HCT116 (cell line): ENCODE results near the gene RNF13. TPM values are rescaled to one million over a fixed set of nuclear protein-coding genes. Genes with fewer than 3 reads are reported as not detected.

Source experiments
- ATAC-seq: fragments of 200-7000 bp; cut with Tn5 transposase; 2 replicates; pipeline ENCODE4 v1.9.1; 2020; ENCODE audit warnings: mild to moderate bottlenecking, moderate library complexity
- BruUV-seq: library from RNA; stranded (reverse); fragments of 400-500 nt; replicated peaks from 2 replicates; lab custom pipeline; 2021; lab: Mats Ljungman, UMichigan
- CTCF ChIA-PET: fragments of 300-600 bp; sonication (Branson Sonifier 250); formaldehyde crosslinking; loops from one replicate; lab custom pipeline; 2021; ENCODE audit warnings: antibody characterized with exemption; lab: Charles Lee
- POLR2A ChIA-PET: fragments of 300-600, 350-600 bp; sonication (Branson Sonifier 250); formaldehyde crosslinking; loops from one replicate; lab custom pipeline; 2021; ENCODE audit warnings: antibody characterized with exemption; lab: Charles Lee
- RAD21 ChIA-PET, 2 experiments: fragments of 300-600 bp; sonication (Branson Sonifier 250); formaldehyde crosslinking; loops; one replicate each; lab custom pipeline; 2023; ENCODE audit warnings: low total read pairs in 2 of 2; ENCODE audit not compliant: uncharacterized antibody in 2 of 2, unreplicated experiment in 2 of 2, low non-redundant PET in 1 of 2; lab: Charles Lee
- DNase-seq: peaks from one replicate; pipeline ENCODE4 v3.0.0-alpha.2; 2010; ENCODE audit warnings: low read depth, low spot score
- H2AFZ ChIP-seq: fragments of 200-600 bp; shearing (Covaris generic), sonication (generic); 2 replicates; pipeline ENCODE4 v1.6.1; 2017; ENCODE audit warnings: low read depth, mixed run types, mixed read lengths, antibody characterized with exemption, low read length; ENCODE audit not compliant: poor library complexity, severe bottlenecking
- H3K27ac ChIP-seq: 2 replicates; pipeline ENCODE4 v1.5.1; 2012; ENCODE audit warnings: low read depth, low read length
- H3K27me3 ChIP-seq: fragments of 200-600 bp; sonication (generic); 2 replicates; pipeline ENCODE4 v1.6.1; 2016; ENCODE audit warnings: mixed run types, low read length, mixed read lengths; ENCODE audit not compliant: insufficient read depth
- H3K36me3 ChIP-seq, 2 experiments: fragments of 200-500 bp in 1 of 2; fragments of 200-600 bp in 1 of 2; sonication (Bioruptor generic) in 1 of 2; sonication (generic) in 1 of 2; 2 replicates each; pipeline versions ENCODE4 v1.5.1 to v1.6.1; 2014 to 2016; ENCODE audit warnings: low read length in 2 of 2, inconsistent platforms in 1 of 2, mixed read lengths in 1 of 2, mixed run types in 1 of 2; ENCODE audit not compliant: insufficient read depth in 2 of 2, control insufficient read depth in 1 of 2
- H3K4me1 ChIP-seq, 2 experiments: fragments of 200-600 bp in 1 of 2; sonication (generic) in 1 of 2; 2 replicates each; pipeline versions ENCODE4 v1.5.1 to v1.6.1; 2012 to 2017; ENCODE audit warnings: low read length in 2 of 2, inconsistent platforms in 1 of 2, mild to moderate bottlenecking in 1 of 2, mixed read lengths in 1 of 2, mixed run types in 1 of 2, moderate library complexity in 1 of 2; ENCODE audit not compliant: insufficient read depth in 2 of 2, control insufficient read depth in 1 of 2
- H3K4me2 ChIP-seq: fragments of 200-600 bp; sonication (generic); 2 replicates; pipeline ENCODE4 v1.6.1; 2017; ENCODE audit warnings: mixed run types, low read length, mixed read lengths
- H3K4me3 ChIP-seq, 2 experiments: fragments of 200-600 bp in 1 of 2; sonication (generic) in 1 of 2; replicated peaks in 1 of 2; 2 replicates each; pipeline ENCODE4 v1.5.1; 2011 to 2016; ENCODE audit warnings: low read length in 2 of 2, control low read depth in 1 of 2, low read depth in 1 of 2, mild to moderate bottlenecking in 1 of 2, mixed read lengths in 1 of 2, mixed run types in 1 of 2
- H3K79me2 ChIP-seq: fragments of 200-600 bp; sonication (generic); 2 replicates; pipeline ENCODE4 v1.6.1; 2017; ENCODE audit warnings: mild to moderate bottlenecking, mixed run types, low read length, moderate library complexity, mixed read lengths; ENCODE audit not compliant: insufficient read depth
- H3K9ac ChIP-seq: fragments of 200-600 bp; sonication (generic); 2 replicates; pipeline ENCODE4 v1.6.1; 2016; ENCODE audit warnings: low read length, mixed read lengths
- H3K9me2 ChIP-seq: fragments of 200-600 bp; sonication (generic), shearing (Covaris generic); 2 replicates; pipeline ENCODE4 v1.6.1; 2017; ENCODE audit warnings: mixed run types, mild to moderate bottlenecking, moderate library complexity; ENCODE audit not compliant: insufficient read depth
- H3K9me3 ChIP-seq, 2 experiments: fragments of 200-500 bp in 1 of 2; fragments of 200-600 bp in 1 of 2; sonication (Bioruptor generic) in 1 of 2; sonication (generic) in 1 of 2; 2 replicates each; pipeline ENCODE4 v1.6.1; 2014 to 2017; ENCODE audit warnings: low read length in 2 of 2, mixed read lengths in 2 of 2, inconsistent platforms in 1 of 2, low read depth in 1 of 2, mild to moderate bottlenecking in 1 of 2, mixed run types in 1 of 2, moderate library complexity in 1 of 2; ENCODE audit not compliant: control insufficient read depth in 1 of 2, insufficient read depth in 1 of 2
- H4K20me1 ChIP-seq: fragments of 200-600 bp; sonication (generic), shearing (Covaris generic); 2 replicates; pipeline ENCODE4 v1.6.1; 2017; ENCODE audit warnings: mixed run types, mild to moderate bottlenecking, moderate library complexity; ENCODE audit not compliant: insufficient read depth
- CBX3 ChIP-seq: IDR thresholded peaks from 2 replicates; pipeline ENCODE4 v1.6.1; 2012; ENCODE audit warnings: low read depth
- CEBPB ChIP-seq: IDR thresholded peaks from 2 replicates; pipeline ENCODE4 v1.6.1; 2012; ENCODE audit warnings: low read depth
- ELF1 ChIP-seq: IDR thresholded peaks from 2 replicates; pipeline ENCODE4 v1.6.1; 2012; ENCODE audit warnings: low read depth, borderline replicate concordance
- EZH2phosphoT487 ChIP-seq: fragments of 200-600 bp; IDR thresholded peaks from 2 replicates; pipeline ENCODE4 v1.6.1; 2018; ENCODE audit warnings: antibody characterized with exemption, borderline replicate concordance
- FOSL1 ChIP-seq: IDR thresholded peaks from 2 replicates; pipeline ENCODE4 v1.6.1; 2012; ENCODE audit warnings: low read depth
- JUND ChIP-seq: IDR thresholded peaks from 2 replicates; pipeline ENCODE4 v1.6.1; 2012
- POLR2AphosphoS5 ChIP-seq: IDR thresholded peaks from 2 replicates; pipeline ENCODE4 v1.6.1; 2011; ENCODE audit warnings: mild to moderate bottlenecking, low read depth, low read length, moderate library complexity
- SIN3A ChIP-seq: IDR thresholded peaks from 2 replicates; pipeline ENCODE4 v1.6.1; 2012; ENCODE audit warnings: low read depth
- YY1 ChIP-seq: IDR thresholded peaks from 2 replicates; pipeline ENCODE4 v1.6.1; 2011; ENCODE audit warnings: low read length, low read depth, moderate library complexity, mild to moderate bottlenecking; ENCODE audit not compliant: insufficient replicate concordance; ENCODE audit errors: extremely low read depth
- ZFX ChIP-seq: fragments of 450-650 bp; IDR thresholded peaks from 2 replicates; pipeline ENCODE4 v1.6.1; 2017
- intact Hi-C: fragments of 100-400 bp; cut with micrococcal nuclease; formaldehyde crosslinking; loops from 2 replicates; pipeline ENCODE4 v1.10.0; 2022
- total RNA-seq: library from RNA; stranded (reverse); gene quantifications from one replicate; pipeline ENCODE4 v1.2.1, GENCODE V29; 2021; ENCODE audit not compliant: unreplicated experiment
- TF ChIP-seq, protein P1 (sequence below): IDR thresholded peaks from 2 replicates; pipeline ENCODE4 v1.6.1; 2012; ENCODE audit warnings: low read depth
- TF ChIP-seq, protein P2 (sequence below): IDR thresholded peaks from 2 replicates; pipeline ENCODE4 v1.6.1; 2011; ENCODE audit warnings: mild to moderate bottlenecking, low read length, moderate library complexity; ENCODE audit not compliant: insufficient replicate concordance; ENCODE audit errors: extremely low read depth
- TF ChIP-seq, protein P3 (sequence below): IDR thresholded peaks from 2 replicates; pipeline ENCODE4 v1.6.1; 2012

Gene RNF13
- total RNA-seq, 1 experiment from 2014 or later: 39.9 TPM

DNA sequence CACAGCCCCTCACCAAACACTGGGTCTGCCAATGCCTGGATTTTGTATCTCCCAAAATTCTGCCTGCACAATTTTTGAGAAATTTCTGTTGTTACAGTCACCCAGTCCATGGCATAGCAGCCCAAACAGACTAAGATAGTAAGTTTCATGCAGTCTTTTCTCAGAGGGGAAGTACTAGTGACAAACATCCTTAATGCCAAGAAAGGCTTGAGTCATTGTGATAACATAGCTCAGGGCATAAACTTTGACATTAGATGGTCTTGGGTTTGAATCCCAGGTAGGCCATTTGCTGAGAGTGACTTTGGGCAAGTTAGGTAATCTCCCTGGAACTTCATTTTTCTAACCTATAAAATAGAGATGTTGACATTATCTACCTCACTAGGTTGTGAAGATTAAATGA, 193.8 kb downstream of the RNF13 start:
- no peak for ATAC-seq
- no peak overlapping the region for H3K4me2 ChIP-seq
- POLR2A ChIA-PET: no interaction called here

More for the DNA sequence above, 193.8 kb downstream of the RNF13 start:
- Histone ChIP-seq H3K4me1 (no peaks in the 10 kb centered on the region), H3K9ac (no peak overlapping the region), H3K9me3 (no peaks in the 10 kb centered on the region), H2AFZ (no peak overlapping the region), H3K9me2 (0 out of 2 replicates have a peak, but pooled peaks cover 2% of the 10 kb centered on the region), H3K4me3 (no peak overlapping the region), H4K20me1 (no peaks in the 10 kb centered on the region), H3K36me3 (no peaks in the 10 kb centered on the region), H3K27me3 (no peaks in the 10 kb centered on the region), H3K79me2 (no peaks in the 10 kb centered on the region), H3K27ac (no peak overlapping the region)
- CTCF ChIA-PET: no interaction called here
- RAD21 ChIA-PET: no interaction called here
- DNase-seq: no peak
- TF ChIP-seq ELF1 (no peak), FOSL1 (no peak), SIN3A (no peak), CEBPB (no peak), YY1 (no peak), JUND (no peak), EZH2phosphoT487 (no peak), CBX3 (no peak), POLR2AphosphoS5 (no peak), ZFX (no peak)
- TF ChIP-seq, protein P1, sequence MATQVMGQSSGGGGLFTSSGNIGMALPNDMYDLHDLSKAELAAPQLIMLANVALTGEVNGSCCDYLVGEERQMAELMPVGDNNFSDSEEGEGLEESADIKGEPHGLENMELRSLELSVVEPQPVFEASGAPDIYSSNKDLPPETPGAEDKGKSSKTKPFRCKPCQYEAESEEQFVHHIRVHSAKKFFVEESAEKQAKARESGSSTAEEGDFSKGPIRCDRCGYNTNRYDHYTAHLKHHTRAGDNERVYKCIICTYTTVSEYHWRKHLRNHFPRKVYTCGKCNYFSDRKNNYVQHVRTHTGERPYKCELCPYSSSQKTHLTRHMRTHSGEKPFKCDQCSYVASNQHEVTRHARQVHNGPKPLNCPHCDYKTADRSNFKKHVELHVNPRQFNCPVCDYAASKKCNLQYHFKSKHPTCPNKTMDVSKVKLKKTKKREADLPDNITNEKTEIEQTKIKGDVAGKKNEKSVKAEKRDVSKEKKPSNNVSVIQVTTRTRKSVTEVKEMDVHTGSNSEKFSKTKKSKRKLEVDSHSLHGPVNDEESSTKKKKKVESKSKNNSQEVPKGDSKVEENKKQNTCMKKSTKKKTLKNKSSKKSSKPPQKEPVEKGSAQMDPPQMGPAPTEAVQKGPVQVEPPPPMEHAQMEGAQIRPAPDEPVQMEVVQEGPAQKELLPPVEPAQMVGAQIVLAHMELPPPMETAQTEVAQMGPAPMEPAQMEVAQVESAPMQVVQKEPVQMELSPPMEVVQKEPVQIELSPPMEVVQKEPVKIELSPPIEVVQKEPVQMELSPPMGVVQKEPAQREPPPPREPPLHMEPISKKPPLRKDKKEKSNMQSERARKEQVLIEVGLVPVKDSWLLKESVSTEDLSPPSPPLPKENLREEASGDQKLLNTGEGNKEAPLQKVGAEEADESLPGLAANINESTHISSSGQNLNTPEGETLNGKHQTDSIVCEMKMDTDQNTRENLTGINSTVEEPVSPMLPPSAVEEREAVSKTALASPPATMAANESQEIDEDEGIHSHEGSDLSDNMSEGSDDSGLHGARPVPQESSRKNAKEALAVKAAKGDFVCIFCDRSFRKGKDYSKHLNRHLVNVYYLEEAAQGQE: no peak
- TF ChIP-seq, protein P2, sequence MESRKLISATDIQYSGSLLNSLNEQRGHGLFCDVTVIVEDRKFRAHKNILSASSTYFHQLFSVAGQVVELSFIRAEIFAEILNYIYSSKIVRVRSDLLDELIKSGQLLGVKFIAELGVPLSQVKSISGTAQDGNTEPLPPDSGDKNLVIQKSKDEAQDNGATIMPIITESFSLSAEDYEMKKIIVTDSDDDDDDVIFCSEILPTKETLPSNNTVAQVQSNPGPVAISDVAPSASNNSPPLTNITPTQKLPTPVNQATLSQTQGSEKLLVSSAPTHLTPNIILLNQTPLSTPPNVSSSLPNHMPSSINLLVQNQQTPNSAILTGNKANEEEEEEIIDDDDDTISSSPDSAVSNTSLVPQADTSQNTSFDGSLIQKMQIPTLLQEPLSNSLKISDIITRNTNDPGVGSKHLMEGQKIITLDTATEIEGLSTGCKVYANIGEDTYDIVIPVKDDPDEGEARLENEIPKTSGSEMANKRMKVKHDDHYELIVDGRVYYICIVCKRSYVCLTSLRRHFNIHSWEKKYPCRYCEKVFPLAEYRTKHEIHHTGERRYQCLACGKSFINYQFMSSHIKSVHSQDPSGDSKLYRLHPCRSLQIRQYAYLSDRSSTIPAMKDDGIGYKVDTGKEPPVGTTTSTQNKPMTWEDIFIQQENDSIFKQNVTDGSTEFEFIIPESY: no peak
- TF ChIP-seq, protein P3, sequence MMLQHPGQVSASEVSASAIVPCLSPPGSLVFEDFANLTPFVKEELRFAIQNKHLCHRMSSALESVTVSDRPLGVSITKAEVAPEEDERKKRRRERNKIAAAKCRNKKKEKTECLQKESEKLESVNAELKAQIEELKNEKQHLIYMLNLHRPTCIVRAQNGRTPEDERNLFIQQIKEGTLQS: no peak
- intact Hi-C loops: no loop called here
- BruUV-seq: no TSS peak

Other genes starting within 250 kb of the RNF13 start
- gene WWTR1, start 155.2 kb upstream of the RNF13 start, total RNA-seq: 46.9 TPM
- 35.5 TPM for gene COMMD2, start 60.7 kb upstream of the RNF13 start, total RNA-seq
- gene ANKUB1, start 20.7 kb upstream of the RNF13 start, total RNA-seq: not detected
- 131 TPM for gene PFN2, start 157.7 kb downstream of the RNF13 start, total RNA-seq